Stimulated activated CD8-positive, alpha-beta memory T cell treated with anti-CD3 and anti-CD28 coated beads, Interleukin-7, amount 100 ng/mL, for 4 hours (primary cell): ENCODE results near the gene PCK1.

ENCODE experiments used
- DNase-seq, 2 donors: peaks; one replicate each; pipeline ENCODE4 v3.0.0-alpha.2; 2020; ENCODE audit warnings: low read depth in 2 of 2

Gene PCK1

GRCh38 chr20:57536120-57536708 lies 24.7 kb upstream of the PCK1 start:
- DNase-seq = no peak

GRCh38 chr20:57536771-57537724 lies 23.9 kb upstream of the PCK1 start:
- no peak for DNase-seq

DNA sequence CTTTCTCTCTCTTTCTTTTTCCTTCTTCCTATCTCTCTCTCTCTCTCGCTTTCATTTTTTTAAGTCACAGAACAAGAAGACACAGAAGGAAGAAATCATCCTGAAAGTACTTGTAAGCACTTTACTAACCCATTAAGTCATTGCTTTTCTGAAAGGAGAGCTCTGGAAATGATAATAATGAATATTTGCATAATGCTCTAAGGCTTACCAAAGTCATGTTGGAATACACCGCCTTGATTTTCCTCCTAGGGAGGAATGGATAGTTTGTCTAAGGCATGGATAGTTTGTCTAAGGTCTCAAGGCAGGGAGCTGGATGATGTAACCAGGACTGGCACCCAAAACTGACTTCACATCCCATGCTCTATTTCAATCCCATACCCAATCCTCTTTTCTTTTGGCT lies 23.1 kb upstream of the PCK1 start:
- no peak for DNase-seq

DNA sequence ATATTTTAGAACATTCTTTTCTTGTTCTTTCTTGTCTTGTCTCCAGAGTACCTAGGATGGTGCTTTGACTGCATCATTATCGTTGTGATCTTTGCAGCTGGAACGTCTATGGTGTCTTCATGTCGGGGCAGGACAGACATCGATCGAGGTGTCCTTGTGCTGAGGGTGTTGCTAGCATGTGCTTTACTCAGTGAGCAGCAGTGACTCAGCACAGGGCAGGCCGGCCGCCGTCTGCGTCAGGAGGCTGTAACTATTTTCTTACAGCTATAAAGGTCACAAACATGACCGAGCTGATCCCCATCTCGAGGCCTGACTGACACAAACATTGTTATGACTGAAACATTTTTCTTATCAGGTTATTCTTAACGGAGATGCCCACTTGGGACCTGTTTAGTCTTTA lies 21.0 kb upstream of the PCK1 start:
- DNase-seq = no peak

- no peak for DNase-seq
Measured at GRCh38 chr20:57540890-57541580, 19.9 kb upstream of the PCK1 start.

GRCh38 chr20:57543754-57544153 lies 17.2 kb upstream of the PCK1 start:
- no peak for DNase-seq

GRCh38 chr20:57544838-57545564 lies 15.9 kb upstream of the PCK1 start:
- DNase-seq = no peak

DNA sequence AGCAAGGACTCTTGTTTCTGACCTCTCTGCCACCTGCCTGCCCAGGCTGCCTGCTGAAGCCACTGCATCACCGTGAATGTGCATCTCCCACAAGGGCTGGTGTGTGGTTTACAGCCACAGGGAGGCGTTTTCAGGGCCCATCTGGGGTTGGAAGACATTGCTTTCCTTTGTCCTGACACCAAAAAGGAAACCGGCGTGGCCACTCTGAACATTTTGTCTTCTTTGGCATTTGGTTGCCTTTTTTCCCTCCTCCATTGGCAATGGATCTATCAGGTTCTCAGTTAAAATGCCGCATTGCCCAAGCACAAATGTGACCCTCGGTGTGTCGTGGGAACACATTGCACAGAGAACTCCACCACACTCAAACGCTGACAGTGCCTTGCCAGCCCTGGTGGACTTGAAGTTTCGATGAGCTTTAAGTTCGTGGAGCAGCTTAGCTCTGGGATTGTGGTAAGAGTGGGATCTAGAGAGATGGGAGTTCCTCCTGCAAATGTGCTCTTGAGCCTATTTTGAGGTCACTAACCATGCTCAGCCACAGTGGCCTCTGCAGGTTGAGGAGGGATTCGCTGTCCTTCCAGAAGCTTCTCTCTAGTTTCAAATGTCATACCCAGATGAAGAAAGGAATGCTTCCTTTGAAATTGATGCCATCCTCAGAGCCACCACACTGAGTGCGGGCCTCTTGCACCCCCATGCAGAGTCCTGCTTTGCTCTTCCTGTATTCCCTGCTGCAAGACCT lies 14.8 kb upstream of the PCK1 start:
- no peak for DNase-seq

GRCh38 chr20:57546956-57547649 lies 13.8 kb upstream of the PCK1 start:
- no peak for DNase-seq

GRCh38 chr20:57548177-57549058 lies 12.5 kb upstream of the PCK1 start:
- no peak for DNase-seq

GRCh38 chr20:57552471-57552870 lies 8.4 kb upstream of the PCK1 start:
- DNase-seq = no peak

GRCh38 chr20:57553376-57554018 lies 7.4 kb upstream of the PCK1 start:
- DNase-seq = no peak

GRCh38 chr20:57555457-57556184 lies 5.3 kb upstream of the PCK1 start:
- no peak for DNase-seq

- DNase-seq = no peak
Measured at GRCh38 chr20:57556980-57557274, 4.0 kb upstream of the PCK1 start.

DNA sequence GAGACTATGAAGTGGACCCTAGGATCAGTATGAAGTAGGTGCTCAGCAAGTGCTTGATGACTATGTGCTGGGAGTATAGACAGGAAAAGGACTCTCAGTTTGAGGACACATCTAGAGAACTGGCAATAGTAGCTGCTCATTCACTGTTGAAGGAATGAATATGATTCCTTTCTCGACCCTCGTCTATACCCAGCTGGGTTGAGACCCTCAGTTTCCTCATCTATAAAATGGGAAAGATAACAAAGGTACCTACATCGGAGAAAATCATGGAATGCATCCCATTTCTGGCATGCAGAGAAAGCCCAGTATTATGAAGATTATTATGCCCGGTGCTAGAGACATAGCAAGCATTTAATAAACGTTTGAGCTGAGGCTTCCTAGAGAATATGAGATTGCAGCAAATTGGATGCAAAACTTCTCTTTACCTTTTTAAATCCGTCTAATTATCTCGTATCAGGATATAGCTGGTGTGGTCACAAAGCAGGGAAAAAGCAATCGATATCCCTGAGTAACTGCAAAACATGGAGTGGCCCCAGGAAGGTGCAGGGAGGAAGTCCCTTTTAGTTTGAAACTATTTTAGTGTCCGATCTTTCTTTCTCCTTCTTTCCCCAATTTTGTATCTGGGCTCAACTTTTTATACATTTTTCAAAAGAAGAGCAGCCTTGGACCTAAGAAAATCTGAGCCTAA lies 2.8 kb upstream of the PCK1 start:
- DNase-seq = no peak

DNA sequence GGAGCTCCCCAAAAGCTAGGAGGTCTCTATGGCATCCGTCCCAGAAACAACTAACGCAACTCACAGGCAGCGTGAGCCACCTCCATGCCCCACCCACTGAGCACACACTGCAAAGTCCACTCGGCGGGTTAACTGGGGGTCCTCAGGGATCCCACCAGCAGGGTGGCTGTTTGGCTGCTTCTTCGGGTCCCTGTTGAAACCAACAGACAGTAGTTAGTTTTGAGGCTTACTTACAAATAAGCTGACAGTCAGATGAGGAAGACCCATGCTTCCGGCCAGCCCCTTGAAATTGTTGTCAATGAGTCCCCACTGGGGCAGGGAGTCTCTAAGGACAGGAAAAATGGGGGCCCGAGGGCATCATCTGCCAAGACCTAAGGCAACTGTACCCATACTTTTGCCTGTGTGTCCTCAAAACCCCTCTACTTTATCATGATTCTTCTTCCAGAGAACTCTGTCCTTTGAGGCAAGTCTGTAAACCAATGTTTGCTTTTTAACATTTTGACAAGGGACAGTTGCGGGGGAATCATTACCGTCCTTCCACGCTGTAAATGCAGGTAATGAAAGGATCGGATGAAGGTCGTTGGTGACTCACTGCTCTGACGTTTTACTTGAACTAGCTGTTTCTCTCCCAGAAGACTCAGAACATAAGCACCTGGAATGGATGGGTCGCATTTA lies 2.2 kb upstream of the PCK1 start:
- DNase-seq = no peak

- DNase-seq = no peak
Measured at GRCh38 chr20:57559289-57559634, 1.6 kb upstream of the PCK1 start.
